TTC549 (cell line): ENCODE data around the gene TNK2.
"Not testable (repeated sequence)": the region's sequence is repeated elsewhere in the genome, so short reads cannot be mapped to it uniquely, and the experiment has no call there.

ENCODE experiments used
- FAIRE-seq: peaks from 2 replicates; lab custom pipeline; 2012; peaks lifted over from hg19 to GRCh38; lab: Jason Lieb, UNC

TNK2 gene

DNA sequence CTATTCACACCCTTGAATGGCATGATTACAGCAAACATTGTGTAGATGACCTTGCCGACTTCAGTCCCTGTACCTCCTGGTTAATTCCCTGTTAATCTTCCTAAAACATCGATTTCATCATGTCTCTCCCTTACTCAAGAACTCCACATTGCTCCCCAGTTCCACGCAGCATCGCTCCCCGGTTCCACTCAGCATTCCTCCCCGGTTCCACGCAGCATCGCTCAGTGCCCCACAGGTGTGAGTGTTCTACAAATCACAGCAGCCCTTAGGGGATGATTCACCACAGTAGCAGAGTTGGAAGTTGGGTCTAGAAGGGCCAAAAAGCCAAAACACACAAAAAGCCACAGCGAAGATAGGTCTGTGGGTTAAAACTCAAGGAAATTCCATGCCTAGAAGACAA lies 8.6 kb upstream of the TNK2 start:
- no peak for FAIRE-seq

GRCh38 chr3:195916291-195916690 lies 7.9 kb upstream of the TNK2 start:
- no peak for FAIRE-seq

DNA sequence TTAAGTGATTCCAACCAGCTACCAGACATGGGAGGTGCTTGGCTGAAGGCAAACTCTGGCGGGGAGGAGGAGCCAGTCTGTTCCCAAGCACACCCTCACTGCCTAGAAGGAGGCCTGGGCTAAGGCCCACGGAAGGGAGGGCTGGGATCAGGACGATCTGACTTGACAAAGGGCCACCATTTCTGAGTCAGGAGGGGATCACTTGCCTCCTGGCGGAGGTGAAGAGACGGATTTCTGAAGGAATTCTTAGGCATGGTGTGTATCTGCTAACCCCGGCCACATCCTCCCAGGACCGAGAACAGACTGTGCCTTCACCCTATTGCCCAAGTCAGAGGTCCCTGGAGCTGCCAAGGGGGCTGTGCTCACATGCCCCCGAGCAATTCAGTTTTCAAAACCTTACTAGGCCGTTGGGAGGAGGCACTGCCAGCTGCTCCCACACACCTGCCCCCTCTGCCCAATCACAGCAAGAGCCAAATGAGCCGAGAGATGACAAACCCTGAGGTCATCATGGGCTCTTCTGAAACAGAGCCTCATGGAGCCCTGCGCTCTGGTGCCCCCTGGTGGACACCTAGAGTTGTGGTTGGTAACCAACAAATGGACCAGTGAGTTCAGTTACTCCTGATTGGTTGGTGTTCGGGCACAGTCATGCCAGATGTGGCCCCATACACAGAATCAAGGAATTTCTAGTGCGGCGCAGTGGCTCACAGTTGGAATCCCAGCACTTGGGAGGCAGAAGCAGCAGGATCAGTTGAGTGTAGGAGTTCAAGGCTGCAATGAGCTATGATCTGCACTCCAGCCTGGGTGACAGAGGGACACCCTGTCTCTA lies 6.5 kb upstream of the TNK2 start:
- peak; percentile 69 for FAIRE-seq

DNA sequence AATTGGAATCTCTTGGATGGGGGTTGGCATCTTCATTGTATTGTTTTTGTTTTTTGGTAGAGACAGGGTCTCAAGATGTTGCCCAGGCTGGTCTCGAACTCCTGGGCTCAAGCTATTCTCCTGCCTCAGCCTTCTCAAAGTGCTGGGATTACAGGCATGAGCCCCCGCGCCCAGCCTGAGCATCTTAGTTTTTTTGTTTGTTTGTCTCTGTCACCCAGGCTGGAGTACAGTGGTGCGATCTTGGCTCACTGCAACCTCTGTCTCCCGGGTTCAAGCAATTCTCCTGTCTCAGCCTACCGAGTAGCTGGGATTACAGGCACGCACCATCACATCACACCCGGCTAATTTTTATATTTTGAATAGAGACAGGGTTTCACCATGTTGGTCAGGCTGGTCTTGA lies 5.8 kb upstream of the TNK2 start:
- FAIRE-seq, result not testable (repeated sequence)

- no peak for FAIRE-seq
These were observed 5.0 kb upstream of the TNK2 start for GRCh38 chr3:195913382-195913781.

GRCh38 chr3:195911946-195912270 lies 3.6 kb upstream of the TNK2 start:
- FAIRE-seq, result no peak

DNA sequence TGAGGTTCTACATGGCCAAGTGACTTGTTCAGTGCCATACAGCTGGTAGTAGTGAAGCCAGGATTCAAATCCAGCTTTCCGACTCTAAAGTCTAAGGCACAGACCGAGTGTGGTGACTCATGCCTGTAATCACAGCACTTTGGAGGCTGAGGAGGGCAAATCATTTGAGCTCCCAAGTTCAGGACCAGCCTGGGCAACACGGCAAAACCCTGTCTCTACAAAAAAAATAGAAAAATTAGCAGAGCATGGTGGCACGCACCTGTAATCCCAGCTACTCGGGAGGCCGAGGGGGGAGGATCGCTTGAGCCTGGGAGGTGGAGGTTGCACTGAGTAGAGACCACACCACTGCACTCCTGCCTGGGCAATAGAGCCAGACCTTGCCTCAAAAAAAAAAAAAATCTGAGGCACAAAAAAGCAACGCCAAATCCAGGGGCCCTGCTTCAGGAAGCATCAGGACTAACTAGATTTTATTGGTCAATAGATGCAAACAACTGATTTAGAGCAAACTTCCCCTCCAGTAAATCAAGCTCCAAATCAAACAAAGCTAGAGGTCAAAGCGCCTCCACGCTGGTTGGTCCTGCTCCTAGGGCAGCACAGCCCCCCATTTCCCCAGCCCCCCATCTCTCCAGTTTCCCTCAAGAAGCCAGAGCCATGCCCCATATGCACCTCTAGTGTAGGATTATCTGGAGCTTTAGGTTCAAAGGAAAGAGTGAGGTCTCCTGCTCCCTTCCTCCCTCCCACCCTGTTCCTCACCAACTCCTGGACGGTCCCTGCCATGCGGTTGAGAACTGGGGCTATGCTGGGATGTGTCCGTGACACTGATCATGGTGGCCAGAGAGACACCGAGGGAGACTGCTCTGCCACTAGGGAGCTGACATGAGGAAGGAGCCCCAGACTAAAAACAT lies 2.9 kb upstream of the TNK2 start:
- FAIRE-seq, result no peak

DNA sequence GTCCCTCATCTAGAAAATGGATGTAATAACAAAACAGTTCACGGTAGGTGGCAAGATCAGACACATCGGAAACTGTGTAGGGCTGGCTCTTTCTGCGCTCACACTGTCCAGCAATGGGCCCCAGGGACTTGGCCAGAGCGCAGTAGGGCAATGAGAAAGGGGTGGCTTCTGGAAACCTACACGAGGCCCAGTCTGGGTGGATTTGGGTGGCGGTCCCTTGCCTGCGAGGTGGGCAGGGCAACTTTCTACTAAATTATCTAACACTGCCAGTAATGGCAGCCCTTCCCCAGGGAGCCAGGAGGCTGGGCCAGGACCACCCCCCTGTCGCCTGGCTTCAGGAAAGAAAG lies 2.1 kb upstream of the TNK2 start:
- FAIRE-seq, result no peak

GRCh38 chr3:195909644-195910498 lies 1.5 kb upstream of the TNK2 start:
- FAIRE-seq, result no peak

- FAIRE-seq, result no peak
These were observed 587 bp upstream of the TNK2 start for GRCh38 chr3:195908694-195909581.

- FAIRE-seq, result no peak
These were observed 742 bp downstream of the TNK2 start for GRCh38 chr3:195907684-195907933.

- no peak for FAIRE-seq
These were observed 1.3 kb downstream of the TNK2 start for GRCh38 chr3:195906865-195907683.

GRCh38 chr3:195905970-195906864 lies 2.1 kb downstream of the TNK2 start:
- no peak for FAIRE-seq

- no peak for FAIRE-seq
These were observed 4.0 kb downstream of the TNK2 start for GRCh38 chr3:195904368-195904767.

DNA sequence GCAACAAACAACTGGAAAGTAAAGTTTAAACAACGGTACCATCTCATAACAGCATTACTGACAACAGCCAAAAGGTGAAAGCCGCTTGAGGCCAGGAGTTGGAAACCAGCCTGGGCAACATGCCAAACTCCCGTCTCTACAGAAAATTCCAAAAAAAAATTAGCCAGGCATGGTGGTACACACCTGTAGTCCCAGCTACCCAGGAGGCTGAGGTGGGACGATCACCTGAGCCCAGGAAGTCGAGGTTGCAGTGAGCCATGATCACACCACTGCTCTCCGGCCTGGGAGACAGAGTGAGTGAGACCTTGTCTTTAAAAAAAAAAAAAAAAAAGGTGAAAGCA lies 4.4 kb downstream of the TNK2 start:
- FAIRE-seq, result no peak

- FAIRE-seq, result not testable (repeated sequence)
These were observed 5.7 kb downstream of the TNK2 start for GRCh38 chr3:195902634-195903033.

DNA sequence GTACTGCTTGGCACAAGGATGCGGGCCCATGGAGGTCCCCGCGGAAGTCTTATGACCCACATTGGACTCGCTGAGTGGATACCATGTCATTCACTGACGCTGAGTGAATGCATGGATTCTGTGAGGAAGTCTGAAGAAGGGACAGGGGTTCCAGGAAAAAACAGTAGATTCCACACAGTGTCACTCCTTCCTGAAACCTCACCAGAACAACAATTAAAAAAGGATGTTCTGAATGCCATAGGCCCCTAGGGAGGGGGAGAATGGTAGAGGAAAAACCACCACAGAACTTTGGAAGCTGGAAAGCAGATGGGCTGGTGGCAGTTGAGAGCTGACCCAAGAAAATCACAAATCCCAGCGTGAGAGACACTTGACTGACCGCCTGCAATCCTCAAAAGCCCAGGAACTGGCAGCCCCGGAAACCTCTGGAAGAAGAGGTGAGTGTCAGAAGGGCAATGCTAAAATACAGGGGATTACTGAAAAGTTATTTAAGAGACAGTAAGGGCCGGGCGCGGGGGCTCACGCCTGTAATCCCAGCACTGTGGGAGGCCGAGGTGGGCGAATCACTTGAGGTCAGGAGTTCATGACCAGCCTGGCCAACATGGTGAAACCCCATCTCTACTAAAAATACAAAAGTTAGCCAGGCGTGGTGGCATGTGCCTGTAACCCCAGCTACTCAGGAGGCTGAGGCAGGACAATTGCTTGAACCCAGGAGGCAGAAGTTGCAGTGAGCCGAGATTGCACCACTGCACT lies 6.3 kb downstream of the TNK2 start:
- FAIRE-seq, result not testable (repeated sequence)

GRCh38 chr3:195900436-195901355 lies 7.7 kb downstream of the TNK2 start:
- no peak for FAIRE-seq
